ENCODE data around the gene IP6K3. TPM values are rescaled to one million over a fixed set of nuclear protein-coding genes. Genes with fewer than 3 reads are reported as not detected.

Gene IP6K3
- polyA plus RNA-seq, 1 donor = 0.34 TPM

GRCh38 chr6:33679761-33680160 lies 66.9 kb downstream of the IP6K3 start:
- DNase-seq = no peak
- 80% methylated on average over 2 of the region's 20 CpGs for WGBS (ENCODE audit: insufficient coverage, low lambda C conversion rate)
- peaks cover 90% of the 10 kb centered on the region for H3K36me3 ChIP-seq (ENCODE audit: control insufficient read depth, insufficient read depth, low read length)
- no peak overlapping the region for H3K27ac ChIP-seq (ENCODE audit: low read length)
- no peaks in the 10 kb centered on the region for H3K27me3 ChIP-seq (ENCODE audit: control insufficient read depth, insufficient read depth, low read length)
- H3K4me3 ChIP-seq (ENCODE audit: low read length) = no peak overlapping the region
- no peaks in the 10 kb centered on the region for H3K4me1 ChIP-seq (ENCODE audit: control insufficient read depth, insufficient read depth, low read length)
- H3K9me3 ChIP-seq (ENCODE audit: control insufficient read depth, low read depth, low read length) = no peaks in the 10 kb centered on the region

DNA sequence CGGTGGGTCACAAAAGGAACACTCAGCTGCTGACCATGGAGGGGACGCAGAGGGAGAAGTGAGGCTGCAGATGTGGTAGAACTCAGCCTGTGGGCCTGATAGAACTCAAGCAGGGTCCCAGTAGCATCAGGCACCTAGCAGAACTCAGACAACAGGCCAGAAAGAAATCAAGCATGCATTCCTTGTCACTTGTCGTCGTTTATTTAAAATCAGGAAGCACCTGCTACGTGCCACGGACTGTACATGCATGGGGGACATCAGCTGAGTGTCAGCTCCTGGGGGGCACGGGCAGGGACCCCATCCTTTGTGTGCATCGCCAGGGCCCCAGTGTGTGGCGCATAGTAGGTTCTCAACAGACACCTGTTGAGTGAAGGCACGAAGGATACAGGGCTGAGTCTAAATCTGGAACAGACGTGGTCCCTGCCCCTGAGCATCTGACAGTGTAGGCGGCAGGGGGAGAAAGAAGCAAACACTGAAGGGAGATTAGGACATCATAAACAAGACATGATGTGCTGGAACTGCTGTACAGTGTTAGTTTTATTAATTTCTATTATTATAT lies 67.7 kb downstream of the IP6K3 start:
- no peaks in the 10 kb centered on the region for H3K27me3 ChIP-seq (ENCODE audit: control insufficient read depth, insufficient read depth, low read length)
- no peak overlapping the region for H3K4me3 ChIP-seq (ENCODE audit: low read length)
- H3K9me3 ChIP-seq (ENCODE audit: control insufficient read depth, low read depth, low read length) = no peaks in the 10 kb centered on the region
- H3K36me3 ChIP-seq (ENCODE audit: control insufficient read depth, insufficient read depth, low read length) = peaks cover 90% of the 10 kb centered on the region
- no peak overlapping the region for H3K27ac ChIP-seq (ENCODE audit: low read length)
- no CpG with 5 or more reads among the region's 12 CpGs for WGBS (ENCODE audit: insufficient coverage, low lambda C conversion rate)
- no peaks in the 10 kb centered on the region for H3K4me1 ChIP-seq (ENCODE audit: control insufficient read depth, insufficient read depth, low read length)
- no peak for DNase-seq

DNA sequence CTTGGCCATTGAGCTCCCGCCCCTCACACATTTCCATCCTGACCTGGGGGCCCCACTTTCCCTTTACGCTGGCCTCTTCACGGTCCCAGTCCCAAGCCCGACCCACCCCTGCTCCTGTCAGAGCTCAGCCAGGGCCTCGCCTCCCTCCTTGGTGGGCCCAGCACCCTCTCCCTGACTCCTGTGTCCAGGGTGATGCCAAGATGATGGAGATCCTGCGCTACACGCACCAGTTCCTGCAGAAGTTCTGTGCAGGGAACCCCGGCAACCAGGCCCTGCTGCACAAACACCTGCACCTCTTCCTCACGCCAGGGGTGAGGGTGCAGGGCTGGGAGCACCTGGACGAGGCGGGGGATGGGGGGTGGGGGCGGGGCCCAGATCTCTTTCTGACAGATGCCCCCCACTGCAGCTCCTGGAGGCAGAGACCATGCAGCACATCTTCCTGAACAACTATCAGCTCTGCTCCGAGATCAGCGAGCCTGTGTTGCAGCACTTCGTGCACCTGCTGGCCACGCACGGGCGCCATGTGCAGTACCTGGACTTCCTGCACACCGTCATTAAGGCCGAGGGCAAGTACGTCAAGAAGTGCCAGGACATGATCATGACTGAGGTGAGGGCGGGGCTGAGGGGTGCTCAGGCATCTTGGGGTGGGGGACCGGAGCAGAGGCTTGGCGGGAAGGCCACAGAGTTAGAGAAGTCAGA lies 68.3 kb downstream of the IP6K3 start:
- DNase-seq = no peak
- Histone ChIP-seq H3K27me3 (ENCODE audit: control insufficient read depth, insufficient read depth, low read length) (no peaks in the 10 kb centered on the region), H3K4me1 (ENCODE audit: control insufficient read depth, insufficient read depth, low read length) (no peaks in the 10 kb centered on the region), H3K27ac (ENCODE audit: low read length) (no peak overlapping the region), H3K4me3 (ENCODE audit: low read length) (no peak overlapping the region), H3K36me3 (ENCODE audit: control insufficient read depth, insufficient read depth, low read length) (peaks cover 90% of the 10 kb centered on the region), H3K9me3 (ENCODE audit: control insufficient read depth, low read depth, low read length) (no peaks in the 10 kb centered on the region)
- 96% methylated on average over 4 of the region's 24 CpGs for WGBS (ENCODE audit: insufficient coverage, low lambda C conversion rate)

GRCh38 chr6:33677689-33678088 lies 69.0 kb downstream of the IP6K3 start:
- no peaks in the 10 kb centered on the region for H3K4me1 ChIP-seq (ENCODE audit: control insufficient read depth, insufficient read depth, low read length)
- no CpG with 5 or more reads among the region's 2 CpGs for WGBS (ENCODE audit: insufficient coverage, low lambda C conversion rate)
- no peak for DNase-seq
- no peak overlapping the region for H3K27ac ChIP-seq (ENCODE audit: low read length)
- H3K4me3 ChIP-seq (ENCODE audit: low read length) = no peak overlapping the region
- no peaks in the 10 kb centered on the region for H3K9me3 ChIP-seq (ENCODE audit: control insufficient read depth, low read depth, low read length)
- peaks cover 90% of the 10 kb centered on the region for H3K36me3 ChIP-seq (ENCODE audit: control insufficient read depth, insufficient read depth, low read length)
- no peaks in the 10 kb centered on the region for H3K27me3 ChIP-seq (ENCODE audit: control insufficient read depth, insufficient read depth, low read length)

GRCh38 chr6:33677143-33677660 lies 69.5 kb downstream of the IP6K3 start:
- Histone ChIP-seq H3K36me3 (ENCODE audit: control insufficient read depth, insufficient read depth, low read length) (peaks cover 90% of the 10 kb centered on the region), H3K9me3 (ENCODE audit: control insufficient read depth, low read depth, low read length) (no peaks in the 10 kb centered on the region), H3K4me1 (ENCODE audit: control insufficient read depth, insufficient read depth, low read length) (no peaks in the 10 kb centered on the region), H3K27me3 (ENCODE audit: control insufficient read depth, insufficient read depth, low read length) (no peaks in the 10 kb centered on the region), H3K27ac (ENCODE audit: low read length) (no peak overlapping the region), H3K4me3 (ENCODE audit: low read length) (no peak overlapping the region)
- DNase-seq = no peak
- no CpG with 5 or more reads among the region's 8 CpGs for WGBS (ENCODE audit: insufficient coverage, low lambda C conversion rate)

- Histone ChIP-seq H3K4me1 (ENCODE audit: control insufficient read depth, insufficient read depth, low read length) (no peaks in the 10 kb centered on the region), H3K27ac (ENCODE audit: low read length) (no peak overlapping the region), H3K9me3 (ENCODE audit: control insufficient read depth, low read depth, low read length) (no peaks in the 10 kb centered on the region), H3K4me3 (ENCODE audit: low read length) (no peak overlapping the region), H3K27me3 (ENCODE audit: control insufficient read depth, insufficient read depth, low read length) (no peaks in the 10 kb centered on the region), H3K36me3 (ENCODE audit: control insufficient read depth, insufficient read depth, low read length) (peaks cover 91% of the 10 kb centered on the region)
- no CpG with 5 or more reads among the region's 15 CpGs for WGBS (ENCODE audit: insufficient coverage, low lambda C conversion rate)
- no peak for DNase-seq
Observed at GRCh38 chr6:33676416-33677142, 70.1 kb downstream of the IP6K3 start.

- peaks cover 90% of the 10 kb centered on the region for H3K36me3 ChIP-seq (ENCODE audit: control insufficient read depth, insufficient read depth, low read length)
- WGBS (ENCODE audit: insufficient coverage, low lambda C conversion rate) = 100% methylated on average over 2 of the region's 7 CpGs
- H3K27me3 ChIP-seq (ENCODE audit: control insufficient read depth, insufficient read depth, low read length) = no peaks in the 10 kb centered on the region
- H3K4me3 ChIP-seq (ENCODE audit: low read length) = no peak overlapping the region
- DNase-seq = no peak
- no peak overlapping the region for H3K27ac ChIP-seq (ENCODE audit: low read length)
- H3K4me1 ChIP-seq (ENCODE audit: control insufficient read depth, insufficient read depth, low read length) = no peaks in the 10 kb centered on the region
- no peaks in the 10 kb centered on the region for H3K9me3 ChIP-seq (ENCODE audit: control insufficient read depth, low read depth, low read length)
Observed at GRCh38 chr6:33675968-33676367, 70.7 kb downstream of the IP6K3 start.

DNA sequence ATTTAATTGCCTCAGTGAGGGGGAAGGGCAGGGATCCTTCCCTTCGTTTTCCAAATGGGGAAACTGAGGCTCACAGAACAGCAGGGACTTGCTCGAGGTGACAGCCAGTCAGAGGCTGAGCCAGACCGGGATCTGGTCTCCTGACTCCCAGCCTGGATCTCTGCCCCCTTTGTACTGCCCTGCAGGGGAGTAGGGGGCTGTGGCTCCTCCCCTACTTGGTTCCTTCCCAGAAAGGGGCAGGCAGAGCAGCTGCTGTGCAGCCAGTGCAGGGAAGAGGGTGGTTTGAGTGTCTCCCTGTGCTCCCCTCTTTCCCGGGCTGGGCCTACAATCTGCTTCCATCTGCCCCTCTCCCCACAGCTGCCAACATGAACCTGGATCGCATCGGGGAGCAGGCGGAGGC lies 72.9 kb downstream of the IP6K3 start:
- no peak overlapping the region for H3K4me3 ChIP-seq (ENCODE audit: low read length)
- H3K4me1 ChIP-seq (ENCODE audit: control insufficient read depth, insufficient read depth, low read length) = no peaks in the 10 kb centered on the region
- H3K27me3 ChIP-seq (ENCODE audit: control insufficient read depth, insufficient read depth, low read length) = no peaks in the 10 kb centered on the region
- no peak overlapping the region for H3K27ac ChIP-seq (ENCODE audit: low read length)
- H3K36me3 ChIP-seq (ENCODE audit: control insufficient read depth, insufficient read depth, low read length) = peaks cover 93% of the 10 kb centered on the region
- DNase-seq = no peak
- WGBS (ENCODE audit: insufficient coverage, low lambda C conversion rate) = no CpG with 5 or more reads among the region's 7 CpGs
- no peaks in the 10 kb centered on the region for H3K9me3 ChIP-seq (ENCODE audit: control insufficient read depth, low read depth, low read length)

- no peaks in the 10 kb centered on the region for H3K27me3 ChIP-seq (ENCODE audit: control insufficient read depth, insufficient read depth, low read length)
- H3K4me3 ChIP-seq (ENCODE audit: low read length) = no peak overlapping the region
- peaks cover 94% of the 10 kb centered on the region for H3K36me3 ChIP-seq (ENCODE audit: control insufficient read depth, insufficient read depth, low read length)
- no peaks in the 10 kb centered on the region for H3K4me1 ChIP-seq (ENCODE audit: control insufficient read depth, insufficient read depth, low read length)
- DNase-seq = no peak
- no peak overlapping the region for H3K27ac ChIP-seq (ENCODE audit: low read length)
- no peaks in the 10 kb centered on the region for H3K9me3 ChIP-seq (ENCODE audit: control insufficient read depth, low read depth, low read length)
- no CpG with 5 or more reads among the region's 5 CpGs for WGBS (ENCODE audit: insufficient coverage, low lambda C conversion rate)
Observed at GRCh38 chr6:33672808-33673207, 73.9 kb downstream of the IP6K3 start.

GRCh38 chr6:33671744-33672072 lies 75.0 kb downstream of the IP6K3 start:
- Histone ChIP-seq H3K27ac (ENCODE audit: low read length) (no peak overlapping the region), H3K27me3 (ENCODE audit: control insufficient read depth, insufficient read depth, low read length) (no peaks in the 10 kb centered on the region), H3K36me3 (ENCODE audit: control insufficient read depth, insufficient read depth, low read length) (peaks cover 94% of the 10 kb centered on the region), H3K4me3 (ENCODE audit: low read length) (no peak overlapping the region), H3K9me3 (ENCODE audit: control insufficient read depth, low read depth, low read length) (no peaks in the 10 kb centered on the region), H3K4me1 (ENCODE audit: control insufficient read depth, insufficient read depth, low read length) (no peaks in the 10 kb centered on the region)
- WGBS (ENCODE audit: insufficient coverage, low lambda C conversion rate) = no CpG with 5 or more reads among the region's 3 CpGs
- no peak for DNase-seq

Measured in large intestine (tissue), 3 donors.